Adrenal gland (tissue), 5 donors: ENCODE results near the gene NLRP9.
"Not testable (repeated sequence)": the region's sequence is repeated elsewhere in the genome, so short reads cannot be mapped to it uniquely, and the experiment has no call there.

ENCODE experiments used
- POLR2A ChIP-seq, 2 donors: fragments of 450-650 bp; IDR thresholded peaks; one replicate each; pipeline ENCODE4 v1.6.1; 2017; ENCODE audit warnings: antibody characterized with exemption in 2 of 2, mild to moderate bottlenecking in 2 of 2, moderate library complexity in 1 of 2
- TF ChIP-seq, protein P1 (sequence below), 6 experiments: fragments of 450-650 bp in 4 of 6; fragments of 200-600 bp in 2 of 6; sonication (generic) in 1 of 6; IDR thresholded peaks; 1 replicate in 5 of 6; 2 replicates in 1 of 6; pipeline versions ENCODE4 v1.5.1 to v1.8.0; 2016 to 2021; ENCODE audit warnings: antibody characterized with exemption in 6 of 6, mild to moderate bottlenecking in 2 of 6, moderate library complexity in 1 of 6
- donor health status: DM: no; HTN: no; CAD: no.

DNA sequence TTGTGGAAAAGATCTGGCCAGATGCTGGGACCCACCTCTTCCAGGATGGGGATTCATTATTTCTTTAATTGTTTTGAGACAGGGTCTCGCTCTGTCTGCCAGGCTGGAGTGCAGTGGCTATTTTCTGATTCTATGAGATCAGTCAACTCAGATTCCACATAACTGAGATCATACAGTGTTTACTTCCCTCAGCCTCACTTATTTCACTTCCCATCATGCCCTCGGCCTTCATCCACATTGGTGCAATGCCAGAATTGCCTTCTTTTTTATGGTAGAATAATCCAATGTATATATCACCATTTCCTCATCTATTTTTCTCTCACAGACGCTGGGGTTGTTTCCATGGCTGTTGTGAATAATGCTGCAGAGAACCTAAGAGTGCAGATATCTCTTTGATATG, 31.4 kb upstream of the NLRP9 start:
- TF ChIP-seq, protein P1, sequence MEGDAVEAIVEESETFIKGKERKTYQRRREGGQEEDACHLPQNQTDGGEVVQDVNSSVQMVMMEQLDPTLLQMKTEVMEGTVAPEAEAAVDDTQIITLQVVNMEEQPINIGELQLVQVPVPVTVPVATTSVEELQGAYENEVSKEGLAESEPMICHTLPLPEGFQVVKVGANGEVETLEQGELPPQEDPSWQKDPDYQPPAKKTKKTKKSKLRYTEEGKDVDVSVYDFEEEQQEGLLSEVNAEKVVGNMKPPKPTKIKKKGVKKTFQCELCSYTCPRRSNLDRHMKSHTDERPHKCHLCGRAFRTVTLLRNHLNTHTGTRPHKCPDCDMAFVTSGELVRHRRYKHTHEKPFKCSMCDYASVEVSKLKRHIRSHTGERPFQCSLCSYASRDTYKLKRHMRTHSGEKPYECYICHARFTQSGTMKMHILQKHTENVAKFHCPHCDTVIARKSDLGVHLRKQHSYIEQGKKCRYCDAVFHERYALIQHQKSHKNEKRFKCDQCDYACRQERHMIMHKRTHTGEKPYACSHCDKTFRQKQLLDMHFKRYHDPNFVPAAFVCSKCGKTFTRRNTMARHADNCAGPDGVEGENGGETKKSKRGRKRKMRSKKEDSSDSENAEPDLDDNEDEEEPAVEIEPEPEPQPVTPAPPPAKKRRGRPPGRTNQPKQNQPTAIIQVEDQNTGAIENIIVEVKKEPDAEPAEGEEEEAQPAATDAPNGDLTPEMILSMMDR (IDR thresholded peaks at IDR 0.05): not testable (repeated sequence)
- not testable (repeated sequence) for TF ChIP-seq POLR2A (IDR thresholded peaks at IDR 0.05)
